ENCODE measurements around the gene PXK.
"Not testable (repeated sequence)": the region's sequence is repeated elsewhere in the genome, so short reads cannot be mapped to it uniquely, and the experiment has no call there.

Gene PXK

DNA sequence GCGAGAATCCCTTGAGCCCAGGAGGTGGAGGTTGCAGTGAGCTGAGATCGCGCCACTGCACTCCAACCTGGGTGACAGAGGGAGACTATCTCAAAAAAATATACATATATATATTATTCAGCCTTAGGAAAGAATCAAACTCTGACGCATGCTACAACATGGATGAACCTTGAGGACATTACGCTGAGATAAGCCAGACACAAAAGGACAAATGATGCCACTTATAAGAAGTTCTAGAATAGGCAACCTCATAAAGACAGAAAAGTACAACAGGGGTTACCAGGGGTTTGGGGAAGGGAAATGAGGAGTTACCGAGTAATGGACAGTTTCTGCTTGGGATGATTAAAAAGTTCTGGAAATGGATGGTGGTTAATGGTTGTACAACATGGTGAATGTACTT lies 100.2 kb downstream of the PXK start:
- H3K4me3 ChIP-seq (ENCODE audit: low read depth, low read length), result peak overlapping the region; percentile 83
- TF ChIP-seq CTCF (IDR thresholded peaks at IDR 0.05; ENCODE audit: low read depth, low read length), result no peak

- peak within 1 kb of the TSS; percentile 83 for H3K4me3 ChIP-seq (ENCODE audit: low read depth, low read length)
- no peak for TF ChIP-seq CTCF (IDR thresholded peaks at IDR 0.05; ENCODE audit: low read depth, low read length)
These were observed 100.9 kb downstream of the PXK start, which contains the start of gene PDHB for GRCh38 chr3:58433400-58434167. PDHB (minus strand) TSS chr3:58433832; CDS start chr3:58433809, 23 bp downstream.

- H3K4me3 ChIP-seq (ENCODE audit: low read depth, low read length), result peak overlapping the region; percentile 26
- TF ChIP-seq CTCF (IDR thresholded peaks at IDR 0.05; ENCODE audit: low read depth, low read length), result no peak
These were observed 101.4 kb downstream of the PXK start for GRCh38 chr3:58434168-58434504.

DNA sequence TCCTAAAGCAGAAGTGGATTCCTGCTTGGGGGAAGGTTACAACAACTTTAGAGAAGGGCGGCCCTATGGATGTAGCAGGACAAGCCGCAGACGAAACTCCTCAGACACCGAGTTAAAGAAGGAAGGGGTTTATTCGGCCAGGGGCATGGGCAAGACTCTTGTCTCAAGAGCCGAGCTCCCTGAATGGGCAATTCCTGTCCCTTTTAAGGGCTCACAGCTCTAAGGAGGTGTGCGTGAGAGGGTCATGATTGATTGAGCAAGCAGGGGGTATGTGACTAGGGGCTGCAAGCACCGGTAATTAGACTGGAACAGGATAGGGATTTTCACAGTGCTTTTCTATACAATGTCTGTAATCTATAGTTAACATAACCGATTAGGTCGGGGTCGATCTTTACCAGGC lies 101.8 kb downstream of the PXK start:
- H3K4me3 ChIP-seq (ENCODE audit: low read depth, low read length), result no peak overlapping the region
- no peak for TF ChIP-seq CTCF (IDR thresholded peaks at IDR 0.05; ENCODE audit: low read depth, low read length)

- no peak for TF ChIP-seq CTCF (IDR thresholded peaks at IDR 0.05; ENCODE audit: low read depth, low read length)
- no peak overlapping the region for H3K4me3 ChIP-seq (ENCODE audit: low read depth, low read length)
These were observed 102.3 kb downstream of the PXK start for GRCh38 chr3:58434990-58435389.

GRCh38 chr3:58437276-58437675 lies 104.6 kb downstream of the PXK start:
- H3K4me3 ChIP-seq (ENCODE audit: low read depth, low read length), result not testable (repeated sequence)

DNA sequence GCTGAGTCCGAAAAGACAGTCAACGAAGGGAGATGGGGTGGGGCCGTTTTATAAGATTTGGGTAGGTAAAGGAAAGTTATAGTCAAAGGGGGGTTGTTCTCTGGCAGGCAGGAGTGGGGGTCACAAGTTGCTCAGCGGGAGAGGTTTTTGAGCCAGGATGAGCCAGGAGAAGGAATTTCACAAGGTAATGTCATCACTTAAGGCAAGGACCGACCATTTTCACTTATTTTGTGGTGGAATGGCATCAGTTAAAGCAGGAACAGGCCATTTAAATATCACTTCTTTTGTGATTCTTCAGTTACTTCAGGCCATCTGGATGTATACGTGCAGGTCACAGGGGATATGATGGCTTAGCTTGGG lies 108.3 kb downstream of the PXK start:
- not testable (repeated sequence) for H3K4me3 ChIP-seq (ENCODE audit: low read depth, low read length)

- no peak for TF ChIP-seq CTCF (IDR thresholded peaks at IDR 0.05; ENCODE audit: low read depth, low read length)
- H3K4me3 ChIP-seq (ENCODE audit: low read depth, low read length), result no peak overlapping the region
These were observed 109.1 kb downstream of the PXK start for GRCh38 chr3:58441514-58442450.

All from WI38 (cell line).